ENCODE data around the gene OCLN.

DNA sequence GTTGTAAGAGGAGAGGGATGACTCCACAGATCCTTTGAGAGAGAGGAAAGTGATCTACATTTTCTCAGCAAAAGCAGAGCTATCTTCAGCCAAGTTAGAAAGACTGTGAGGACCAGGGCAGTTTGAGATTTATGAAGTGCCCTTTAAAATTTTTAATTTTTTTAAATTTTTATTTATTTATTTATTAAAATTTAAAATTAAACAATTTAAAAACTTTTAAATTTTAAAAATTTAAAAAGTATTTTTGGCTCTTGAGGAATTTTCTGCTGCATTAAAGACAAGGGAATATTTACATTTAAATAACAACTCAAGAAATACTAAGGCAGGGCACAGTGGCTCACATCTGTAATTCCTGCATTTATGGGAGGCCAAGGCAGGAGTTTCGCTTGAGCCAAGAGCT, 30.4 kb upstream of the OCLN start:
- TF ChIP-seq CTCF (IDR thresholded peaks at IDR 0.05), result no peak
- no peak for TF ChIP-seq EP300 (IDR thresholded peaks at IDR 0.05; ENCODE audit: low read depth)
- no peak for TF ChIP-seq POLR2A (IDR thresholded peaks at IDR 0.05)
- TF ChIP-seq POLR2AphosphoS5 (IDR thresholded peaks at IDR 0.05), result no peak
